CD4-positive, alpha-beta T cell treated with Interleukin-15 for 1 hour (primary cell): ENCODE data around the gene TECPR1.

Experiments used
- DNase-seq: peaks from one replicate; pipeline ENCODE4 v3.0.0-alpha.2; 2020

The TECPR1 gene

GRCh38 chr7:98251601-98252424 is at the start of gene TECPR1:
TECPR1 (minus strand) TSS chr7:98252232; CDS start chr7:98246146, 6,086 bp downstream.
- DNase-seq = peak; percentile 87

GRCh38 chr7:98300595-98301372 is 48.8 kb upstream of the TECPR1 start:
- DNase-seq = no peak

- DNase-seq = no peak
Measured at GRCh38 chr7:98297626-98298286, 45.7 kb upstream of the TECPR1 start.

- DNase-seq = no peak
Measured at GRCh38 chr7:98296833-98297232, 44.8 kb upstream of the TECPR1 start.

- DNase-seq = no peak
Measured at GRCh38 chr7:98295467-98296192, 43.6 kb upstream of the TECPR1 start.

GRCh38 chr7:98294798-98295382 is 42.9 kb upstream of the TECPR1 start:
- no peak for DNase-seq

- no peak for DNase-seq
Measured at GRCh38 chr7:98294326-98294725, 42.3 kb upstream of the TECPR1 start.

GRCh38 chr7:98293746-98294145 is 41.7 kb upstream of the TECPR1 start:
- no peak for DNase-seq

- DNase-seq = no peak
Measured at GRCh38 chr7:98293265-98293664, 41.2 kb upstream of the TECPR1 start.

- no peak for DNase-seq
Measured at GRCh38 chr7:98291717-98292116, 39.7 kb upstream of the TECPR1 start.

- DNase-seq = no peak
Measured at GRCh38 chr7:98289333-98289875, 37.4 kb upstream of the TECPR1 start.

GRCh38 chr7:98288064-98288823 is 36.2 kb upstream of the TECPR1 start:
- no peak for DNase-seq

- no peak for DNase-seq
Measured at GRCh38 chr7:98287486-98287959, 35.5 kb upstream of the TECPR1 start.

- no peak for DNase-seq
Measured at GRCh38 chr7:98286701-98287485, 34.9 kb upstream of the TECPR1 start.

- peak; percentile 70 for DNase-seq
Measured at GRCh38 chr7:98286093-98286539, 34.1 kb upstream of the TECPR1 start.

- DNase-seq = no peak
Measured at GRCh38 chr7:98285157-98286092, 33.4 kb upstream of the TECPR1 start.

GRCh38 chr7:98284335-98285036 is 32.5 kb upstream of the TECPR1 start:
- peak; percentile 61 for DNase-seq

- DNase-seq = no peak
Measured at GRCh38 chr7:98283887-98284222, 31.8 kb upstream of the TECPR1 start.
